HepG2 (cell line): Measurements from ENCODE around the gene CNOT8. TPM values are rescaled to one million over a fixed set of nuclear protein-coding genes. Genes with fewer than 3 reads are reported as not detected.

ENCODE experiments used
- JUN ChIP-seq: sonication (generic); formaldehyde crosslinking; IDR thresholded peaks from 2 replicates; pipeline ENCODE4 v1.4.0; 2020; ENCODE audit warnings: mild to moderate bottlenecking, missing genetic modification reagents
- MAZ ChIP-seq, 2 experiments: sonication (generic) in 1 of 2; formaldehyde crosslinking in 1 of 2; IDR thresholded peaks; 2 replicates each; pipeline versions ENCODE4 v1.5.0 to v1.6.1; 2012 to 2020; ENCODE audit warnings: low read depth in 2 of 2, mild to moderate bottlenecking in 2 of 2, borderline replicate concordance in 1 of 2, improper control_type of control experiment in 1 of 2, low read length in 1 of 2, missing genetic modification reagents in 1 of 2, moderate library complexity in 1 of 2
- MEF2D ChIP-seq: sonication (generic); formaldehyde crosslinking; IDR thresholded peaks from 2 replicates; pipeline ENCODE4 v1.5.1; 2020; ENCODE audit warnings: mild to moderate bottlenecking, missing genetic modification reagents
- MYC ChIP-seq: sonication (generic); formaldehyde crosslinking; IDR thresholded peaks from 2 replicates; pipeline ENCODE4 v1.9.0; 2021; ENCODE audit warnings: missing genetic modification reagents, borderline replicate concordance
- SP1 ChIP-seq, 2 experiments: fragments of 450-650 bp in 1 of 2; sonication (generic) in 1 of 2; formaldehyde crosslinking in 1 of 2; IDR thresholded peaks; 2 replicates each; pipeline versions ENCODE4 v1.4.0 to v1.6.1; 2016 to 2020; ENCODE audit warnings: missing genetic modification reagents in 1 of 2
- SP140L ChIP-seq: sonication (generic); formaldehyde crosslinking; IDR thresholded peaks from 2 replicates; pipeline ENCODE4 v1.4.0; 2020; ENCODE audit warnings: missing genetic modification reagents, borderline replicate concordance
- TGIF2 ChIP-seq: IDR thresholded peaks from 2 replicates; pipeline ENCODE4 v1.6.1; 2016; ENCODE audit warnings: control low read depth, missing compliant biosample characterization
- WIZ ChIP-seq: sonication (generic); formaldehyde crosslinking; IDR thresholded peaks from 2 replicates; pipeline ENCODE4 v1.5.1; 2020; ENCODE audit warnings: mild to moderate bottlenecking, missing genetic modification reagents
- ZKSCAN8 ChIP-seq: IDR thresholded peaks from 2 replicates; pipeline ENCODE4 v1.6.1; 2016; ENCODE audit warnings: borderline replicate concordance, missing genetic modification reagents, missing compliant biosample characterization
- ZNF160 ChIP-seq: sonication (generic); formaldehyde crosslinking; IDR thresholded peaks from 2 replicates; pipeline ENCODE4 v1.8.0; 2022; ENCODE audit warnings: mild to moderate bottlenecking, inconsistent platforms, missing genetic modification reagents
- ZNF879 ChIP-seq: sonication (generic); formaldehyde crosslinking; IDR thresholded peaks from 2 replicates; pipeline ENCODE4 v1.8.1; 2023; ENCODE audit warnings: missing genetic modification reagents
- ZSCAN21 ChIP-seq: sonication (generic); formaldehyde crosslinking; IDR thresholded peaks from 2 replicates; pipeline ENCODE4 v1.8.0; 2022; ENCODE audit warnings: mild to moderate bottlenecking, missing genetic modification reagents, moderate library complexity, borderline replicate concordance
- polyA plus RNA-seq, 8 experiments: library from polyadenylated mRNA; depleted of rRNA in 3 of 8; stranded (reverse) in 7 of 8; unstranded in 1 of 8; fragments of >200 nt; fragmentation: Illumina TruSeq in 4 of 8; extraction: Trizol in 4 of 8; gene quantifications; 2 replicates each; pipeline versions ENCODE4 v1.2.1 to v1.2.3, GENCODE V29; 2011 to 2016; ENCODE audit warnings: low read depth in 4 of 8, missing spikeins in 1 of 8, mixed read lengths in 1 of 8; ENCODE audit not compliant: insufficient read depth in 1 of 8
- total RNA-seq, 5 experiments: library from RNA; depleted of rRNA; stranded (reverse); fragments of >200 nt; fragmentation: Illumina TruSeq; extraction: Trizol; gene quantifications; 2 replicates each; pipeline ENCODE4 v1.2.3, GENCODE V29; 2016; ENCODE audit warnings: low read depth in 1 of 5
- TF ChIP-seq, protein P1 (sequence below): sonication (generic); formaldehyde crosslinking; IDR thresholded peaks from 2 replicates; pipeline ENCODE4 v1.5.0; 2020; ENCODE audit warnings: missing genetic modification reagents, mild to moderate bottlenecking, borderline replicate concordance
- TF ChIP-seq, protein P2 (sequence below): IDR thresholded peaks from 2 replicates; pipeline ENCODE4 v1.6.1; 2012; ENCODE audit warnings: low read depth, low read length, improper control_type of control experiment
- TF ChIP-seq, protein P3 (sequence below): IDR thresholded peaks from 2 replicates; pipeline ENCODE4 v1.6.1; 2016; ENCODE audit warnings: missing genetic modification reagents, missing compliant biosample characterization
- TF ChIP-seq, protein P4 (sequence below): fragments of 450-650 bp; IDR thresholded peaks from 2 replicates; pipeline ENCODE4 v1.6.1; 2016
- TF ChIP-seq, protein P5 (sequence below): sonication (generic); formaldehyde crosslinking; IDR thresholded peaks from 2 replicates; pipeline ENCODE4 v1.5.1; 2020; ENCODE audit warnings: mild to moderate bottlenecking, missing genetic modification reagents
- TF ChIP-seq, protein P6 (sequence below): IDR thresholded peaks from 2 replicates; pipeline ENCODE4 v1.6.1; 2016; ENCODE audit warnings: missing biosample characterization, missing genetic modification reagents, low read depth

The CNOT8 gene
- total and polyA plus RNA-seq, 2 of the 13 experiments (the other 11 are each of a cell fraction or from before 2014, with no cell fraction given): 37.1 to 74.9 TPM

DNA sequence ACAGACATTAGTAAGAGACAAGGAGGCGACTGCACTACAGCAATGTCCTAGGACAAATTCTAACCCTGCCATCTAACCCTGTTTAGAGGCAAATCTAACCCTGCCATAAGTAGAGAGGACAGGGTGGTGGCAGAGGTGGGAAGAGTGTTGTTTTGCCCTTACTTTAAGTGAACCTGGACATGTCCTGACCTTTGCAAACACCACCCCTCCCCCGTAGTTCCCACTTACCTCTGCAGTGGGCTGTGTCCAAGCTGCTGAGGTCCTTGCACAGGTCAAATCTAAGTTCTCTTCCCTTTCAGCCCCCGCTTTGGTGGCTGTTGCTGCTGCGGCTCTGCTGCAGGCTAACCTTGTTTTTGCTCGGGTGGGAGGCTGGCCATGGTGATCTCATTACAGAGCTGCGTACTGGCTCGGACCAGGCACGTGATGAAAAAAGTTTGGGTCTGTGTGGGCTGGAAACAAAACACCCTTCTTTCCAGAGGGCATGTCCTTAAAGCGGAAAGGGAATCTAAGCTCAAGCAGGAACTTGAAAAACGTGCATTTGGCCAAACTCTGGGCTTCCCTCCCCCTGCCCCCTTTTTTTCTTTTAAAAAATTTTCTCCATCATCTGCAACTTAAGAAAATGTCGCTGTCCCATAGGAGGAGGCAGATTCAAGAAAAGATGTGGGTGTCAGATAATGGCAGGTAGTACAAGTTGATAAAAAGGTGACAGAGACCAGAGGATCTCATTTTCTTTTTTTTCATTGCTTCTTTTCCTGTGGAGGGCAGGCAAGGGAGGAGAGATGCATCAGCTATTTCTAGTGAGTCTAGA lies 8.0 kb upstream of the CNOT8 start, which contains the start of gene FAXDC2 (continued):
- TF ChIP-seq, protein P1, sequence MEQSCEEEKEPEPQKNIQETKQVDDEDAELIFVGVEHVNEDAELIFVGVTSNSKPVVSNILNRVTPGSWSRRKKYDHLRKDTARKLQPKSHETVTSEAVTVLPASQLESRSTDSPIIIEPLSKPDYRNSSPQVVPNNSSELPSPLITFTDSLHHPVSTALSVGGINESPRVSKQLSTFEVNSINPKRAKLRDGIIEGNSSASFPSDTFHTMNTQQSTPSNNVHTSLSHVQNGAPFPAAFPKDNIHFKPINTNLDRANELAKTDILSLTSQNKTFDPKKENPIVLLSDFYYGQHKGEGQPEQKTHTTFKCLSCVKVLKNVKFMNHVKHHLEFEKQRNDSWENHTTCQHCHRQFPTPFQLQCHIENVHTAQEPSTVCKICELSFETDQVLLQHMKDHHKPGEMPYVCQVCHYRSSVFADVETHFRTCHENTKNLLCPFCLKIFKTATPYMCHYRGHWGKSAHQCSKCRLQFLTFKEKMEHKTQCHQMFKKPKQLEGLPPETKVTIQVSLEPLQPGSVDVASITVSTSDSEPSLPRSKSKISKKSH (CRISPR knock-in tag): no peak
- no peak for TF ChIP-seq ZNF160 (CRISPR knock-in tag)
- peak; percentile 52; the same call in 1 of the 2 replicates for TF ChIP-seq TGIF2 (CRISPR knock-in tag)
- TF ChIP-seq ZKSCAN8 (CRISPR knock-in tag): no peak
- TF ChIP-seq MAZ (IDR thresholded peaks at IDR 0.05; ENCODE audit: borderline replicate concordance, low read depth, low read length): no peak
- no peak for TF ChIP-seq MAZ (CRISPR knock-in tag; IDR thresholded peaks at IDR 0.05; ENCODE audit: low read depth)
- TF ChIP-seq, protein P2, sequence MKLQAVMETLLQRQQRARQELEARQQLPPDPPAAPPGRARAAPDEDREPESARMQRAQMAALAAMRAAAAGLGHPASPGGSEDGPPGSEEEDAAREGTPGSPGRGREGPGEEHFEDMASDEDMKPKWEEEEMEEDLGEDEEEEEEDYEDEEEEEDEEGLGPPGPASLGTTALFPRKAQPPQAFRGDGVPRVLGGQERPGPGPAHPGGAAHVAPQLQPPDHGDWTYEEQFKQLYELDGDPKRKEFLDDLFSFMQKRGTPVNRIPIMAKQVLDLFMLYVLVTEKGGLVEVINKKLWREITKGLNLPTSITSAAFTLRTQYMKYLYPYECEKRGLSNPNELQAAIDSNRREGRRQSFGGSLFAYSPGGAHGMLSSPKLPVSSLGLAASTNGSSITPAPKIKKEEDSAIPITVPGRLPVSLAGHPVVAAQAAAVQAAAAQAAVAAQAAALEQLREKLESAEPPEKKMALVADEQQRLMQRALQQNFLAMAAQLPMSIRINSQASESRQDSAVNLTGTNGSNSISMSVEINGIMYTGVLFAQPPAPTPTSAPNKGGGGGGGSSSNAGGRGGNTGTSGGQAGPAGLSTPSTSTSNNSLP: no peak
- TF ChIP-seq, protein P3, sequence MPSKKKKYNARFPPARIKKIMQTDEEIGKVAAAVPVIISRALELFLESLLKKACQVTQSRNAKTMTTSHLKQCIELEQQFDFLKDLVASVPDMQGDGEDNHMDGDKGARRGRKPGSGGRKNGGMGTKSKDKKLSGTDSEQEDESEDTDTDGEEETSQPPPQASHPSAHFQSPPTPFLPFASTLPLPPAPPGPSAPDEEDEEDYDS: peak; percentile 87
- no peak for TF ChIP-seq JUN
- no peak for TF ChIP-seq MEF2D
- no peak for TF ChIP-seq ZSCAN21 (CRISPR knock-in tag)
- no peak for TF ChIP-seq ZNF879 (CRISPR knock-in tag)
- TF ChIP-seq, protein P4, sequence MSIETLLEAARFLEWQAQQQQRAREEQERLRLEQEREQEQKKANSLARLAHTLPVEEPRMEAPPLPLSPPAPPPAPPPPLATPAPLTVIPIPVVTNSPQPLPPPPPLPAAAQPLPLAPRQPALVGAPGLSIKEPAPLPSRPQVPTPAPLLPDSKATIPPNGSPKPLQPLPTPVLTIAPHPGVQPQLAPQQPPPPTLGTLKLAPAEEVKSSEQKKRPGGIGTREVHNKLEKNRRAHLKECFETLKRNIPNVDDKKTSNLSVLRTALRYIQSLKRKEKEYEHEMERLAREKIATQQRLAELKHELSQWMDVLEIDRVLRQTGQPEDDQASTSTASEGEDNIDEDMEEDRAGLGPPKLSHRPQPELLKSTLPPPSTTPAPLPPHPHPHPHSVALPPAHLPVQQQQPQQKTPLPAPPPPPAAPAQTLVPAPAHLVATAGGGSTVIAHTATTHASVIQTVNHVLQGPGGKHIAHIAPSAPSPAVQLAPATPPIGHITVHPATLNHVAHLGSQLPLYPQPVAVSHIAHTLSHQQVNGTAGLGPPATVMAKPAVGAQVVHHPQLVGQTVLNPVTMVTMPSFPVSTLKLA: no peak
- no peak for TF ChIP-seq SP1 (IDR thresholded peaks at IDR 0.05)
- no peak for TF ChIP-seq SP1 (CRISPR knock-in tag; IDR thresholded peaks at IDR 0.05)
- TF ChIP-seq, protein P5, sequence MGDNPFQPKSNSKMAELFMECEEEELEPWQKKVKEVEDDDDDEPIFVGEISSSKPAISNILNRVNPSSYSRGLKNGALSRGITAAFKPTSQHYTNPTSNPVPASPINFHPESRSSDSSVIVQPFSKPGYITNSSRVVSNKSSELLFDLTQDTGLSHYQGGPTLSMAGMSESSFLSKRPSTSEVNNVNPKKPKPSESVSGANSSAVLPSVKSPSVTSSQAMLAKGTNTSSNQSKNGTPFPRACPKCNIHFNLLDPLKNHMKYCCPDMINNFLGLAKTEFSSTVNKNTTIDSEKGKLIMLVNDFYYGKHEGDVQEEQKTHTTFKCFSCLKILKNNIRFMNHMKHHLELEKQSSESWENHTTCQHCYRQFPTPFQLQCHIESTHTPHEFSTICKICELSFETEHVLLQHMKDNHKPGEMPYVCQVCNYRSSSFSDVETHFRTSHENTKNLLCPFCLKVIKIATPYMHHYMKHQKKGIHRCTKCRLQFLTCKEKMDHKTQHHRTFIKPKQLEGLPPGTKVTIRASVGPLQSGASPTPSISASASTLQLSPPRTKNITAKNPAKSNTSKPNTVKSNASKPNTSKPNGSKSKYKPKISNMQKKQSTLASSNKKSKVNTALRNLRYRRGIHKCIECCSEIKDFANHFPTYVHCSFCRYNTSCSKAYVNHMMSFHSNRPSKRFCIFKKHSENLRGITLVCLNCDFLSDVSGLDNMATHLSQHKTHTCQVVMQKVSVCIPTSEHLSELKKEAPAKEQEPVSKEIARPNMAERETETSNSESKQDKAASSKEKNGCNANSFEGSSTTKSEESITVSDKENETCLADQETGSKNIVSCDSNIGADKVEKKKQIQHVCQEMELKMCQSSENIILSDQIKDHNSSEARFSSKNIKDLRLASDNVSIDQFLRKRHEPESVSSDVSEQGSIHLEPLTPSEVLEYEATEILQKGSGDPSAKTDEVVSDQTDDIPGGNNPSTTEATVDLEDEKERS (CRISPR knock-in tag): no peak
- TF ChIP-seq SP140L (CRISPR knock-in tag): no peak
- TF ChIP-seq, protein P6, sequence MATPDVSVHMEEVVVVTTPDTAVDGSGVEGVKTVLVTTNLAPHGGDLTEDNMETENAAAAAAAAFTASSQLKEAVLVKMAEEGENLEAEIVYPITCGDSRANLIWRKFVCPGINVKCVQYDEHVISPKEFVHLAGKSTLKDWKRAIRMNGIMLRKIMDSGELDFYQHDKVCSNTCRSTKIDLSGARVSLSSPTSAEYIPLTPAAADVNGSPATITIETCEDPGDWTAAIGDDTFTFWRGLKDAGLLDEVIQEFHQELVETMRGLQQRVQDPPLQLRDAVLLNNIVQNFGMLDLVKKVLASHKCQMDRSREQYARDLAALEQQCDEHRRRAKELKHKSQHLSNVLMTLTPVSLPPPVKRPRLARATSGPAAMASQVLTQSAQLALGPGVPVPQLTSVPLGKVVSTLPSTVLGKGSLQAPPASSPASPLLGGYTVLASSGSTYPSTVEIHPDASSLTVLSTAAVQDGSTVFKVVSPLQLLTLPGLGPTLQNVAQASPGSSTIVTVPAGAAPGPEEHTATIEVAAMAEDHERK (CRISPR knock-in tag): no peak
- TF ChIP-seq WIZ (CRISPR knock-in tag): no peak
- TF ChIP-seq MYC (CRISPR knock-in tag): peak; percentile 27; the same call in 1 of the 2 replicates
